HUES6 (cell line): ENCODE data around the gene RBM41.
"Not testable (repeated sequence)": the region's sequence is repeated elsewhere in the genome, so short reads cannot be mapped to it uniquely, and the experiment has no call there.

Experiments used
- H3K27ac ChIP-seq: 2 replicates; pipeline ENCODE4 v1.7.0; 2013; ENCODE audit warnings: low read depth, mild to moderate bottlenecking, low read length, inconsistent platforms
- H3K27me3 ChIP-seq: 2 replicates; pipeline ENCODE4 v1.6.1; 2013; ENCODE audit warnings: low read length; ENCODE audit not compliant: control insufficient read depth, insufficient read depth
- H3K36me3 ChIP-seq: 2 replicates; pipeline ENCODE4 v1.6.1; 2013; ENCODE audit warnings: low read length; ENCODE audit not compliant: control insufficient read depth, insufficient read depth
- H3K4me1 ChIP-seq: 2 replicates; pipeline ENCODE4 v1.6.1; 2013; ENCODE audit warnings: low read length; ENCODE audit not compliant: control insufficient read depth, insufficient read depth
- H3K4me3 ChIP-seq: 2 replicates; pipeline ENCODE4 v1.5.1; 2013; ENCODE audit warnings: low read depth, low read length
- H3K9ac ChIP-seq: one replicate; pipeline ENCODE4 v1.6.1; 2013; ENCODE audit warnings: mild to moderate bottlenecking, low read length
- H3K9me3 ChIP-seq: 2 replicates; pipeline ENCODE4 v1.6.1; 2013; ENCODE audit warnings: low read depth, low read length; ENCODE audit not compliant: control insufficient read depth, insufficient read depth

The RBM41 gene

GRCh38 chrX:107118322-107119147 is at the start of gene RBM41:
Gene RBM41, minus strand, starts transcription at chrX:107118822. Its CDS starts 49 bp downstream, at chrX:107118773.
- 0 out of 2 replicates have a peak, but pooled peaks cover 10% of the 10 kb centered on the region for H3K4me1 ChIP-seq

DNA sequence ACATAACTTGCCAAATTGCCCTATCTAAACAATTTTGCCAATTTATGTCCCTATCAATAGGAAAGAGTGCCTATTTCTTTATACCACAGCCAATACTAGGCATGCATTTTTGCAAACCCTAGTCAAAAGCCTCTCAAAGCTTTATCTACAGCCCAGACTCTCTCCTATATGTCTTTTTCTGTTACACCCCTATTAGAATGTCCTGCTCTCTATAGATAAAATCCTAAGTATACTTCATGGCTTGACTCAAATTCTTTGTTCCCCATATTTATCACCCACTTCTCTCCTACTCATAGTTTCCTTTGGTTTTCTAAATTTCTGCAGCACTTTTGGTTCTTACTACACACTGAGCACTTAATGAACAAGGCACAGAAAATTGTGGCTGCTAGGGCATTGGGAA is 49.6 kb upstream of the RBM41 start:
- Histone ChIP-seq H3K36me3 (no peaks in the 10 kb centered on the region), H3K27ac (no peak overlapping the region), H3K4me1 (no peaks in the 10 kb centered on the region), H3K4me3 (no peak overlapping the region), H3K9ac (no peak overlapping the region), H3K9me3 (no peaks in the 10 kb centered on the region), H3K27me3 (no peaks in the 10 kb centered on the region; the same call in 1 of the 2 replicates)

More at GRCh38 chrX:107118322-107119147, at the start of gene RBM41:
- H3K36me3 ChIP-seq = peaks cover 34% of the 10 kb centered on the region
- peak within 1 kb of the TSS; percentile 87 for H3K9ac ChIP-seq
- peak within 1 kb of the TSS; percentile 92 for H3K4me3 ChIP-seq
- no peaks in the 10 kb centered on the region for H3K9me3 ChIP-seq
- H3K27ac ChIP-seq = peak within 1 kb of the TSS; percentile 75
- no peaks in the 10 kb centered on the region; the same call in 1 of the 2 replicates for H3K27me3 ChIP-seq

GRCh38 chrX:107167163-107167921 is 48.7 kb upstream of the RBM41 start:
- H3K4me3 ChIP-seq = no peak overlapping the region
- H3K4me1 ChIP-seq = no peaks in the 10 kb centered on the region
- no peak overlapping the region for H3K27ac ChIP-seq
- no peaks in the 10 kb centered on the region for H3K9me3 ChIP-seq
- no peaks in the 10 kb centered on the region; the same call in 1 of the 2 replicates for H3K27me3 ChIP-seq
- no peaks in the 10 kb centered on the region for H3K36me3 ChIP-seq
- H3K9ac ChIP-seq = no peak overlapping the region

- H3K9me3 ChIP-seq, H3K36me3 ChIP-seq, H3K9ac ChIP-seq, H3K4me1 ChIP-seq, H3K4me3 ChIP-seq, H3K27me3 ChIP-seq, H3K27ac ChIP-seq: not testable (repeated sequence)
These were observed 39.0 kb upstream of the RBM41 start for GRCh38 chrX:107157618-107158017.

DNA sequence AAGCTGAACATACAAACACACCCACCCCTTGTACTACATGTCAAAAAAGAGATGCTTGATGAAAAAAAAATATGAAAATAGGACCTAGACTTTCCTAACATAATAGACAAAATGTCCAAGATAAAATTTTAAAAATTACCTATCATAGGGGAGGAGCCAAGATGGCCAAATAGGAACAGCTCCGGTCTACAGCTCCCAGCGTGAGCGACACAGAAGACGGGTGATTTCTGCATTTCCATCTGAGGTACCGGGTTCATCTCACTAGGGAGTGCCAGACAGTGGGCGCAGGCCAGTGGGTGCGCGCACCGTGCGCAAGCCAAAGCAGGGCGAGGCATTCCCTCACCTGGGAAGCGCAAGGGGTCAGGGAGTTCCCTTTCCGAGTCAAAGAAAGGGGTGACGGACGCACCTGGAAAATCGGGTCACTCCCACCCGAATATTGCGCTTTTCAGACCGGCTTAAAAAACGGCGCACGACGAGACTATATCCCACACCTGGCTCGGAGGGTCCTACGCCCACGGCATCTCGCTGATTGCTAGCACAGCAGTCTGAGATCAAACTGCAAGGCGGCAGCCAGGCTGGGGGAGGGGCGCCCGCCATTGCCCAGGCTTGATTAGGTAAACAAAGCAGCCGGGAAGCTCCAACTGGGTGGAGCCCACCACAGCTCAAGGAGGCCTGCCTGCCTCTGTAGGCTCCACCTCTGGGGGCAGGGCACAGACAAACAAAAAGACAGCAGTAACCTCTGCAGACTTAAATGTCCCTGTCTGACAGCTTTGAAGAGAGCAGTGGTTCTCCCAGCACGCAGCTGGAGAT is 37.2 kb upstream of the RBM41 start:
- H3K27ac ChIP-seq, H3K27me3 ChIP-seq, H3K36me3 ChIP-seq, H3K9me3 ChIP-seq: not testable (repeated sequence)
- Histone ChIP-seq H3K4me1 (peaks cover 15% of the 10 kb centered on the region), H3K9ac (peak overlapping the region; percentile 62), H3K4me3 (peak overlapping the region; percentile 38)

GRCh38 chrX:107154787-107155620 is 36.4 kb upstream of the RBM41 start:
- H3K36me3 ChIP-seq = no peaks in the 10 kb centered on the region
- peaks cover 23% of the 10 kb centered on the region for H3K4me1 ChIP-seq
- peak overlapping the region; percentile 38 for H3K4me3 ChIP-seq
- H3K27me3 ChIP-seq = no peaks in the 10 kb centered on the region; the same call in 1 of the 2 replicates
- H3K27ac ChIP-seq = no peak overlapping the region
- no peak overlapping the region for H3K9ac ChIP-seq
- H3K9me3 ChIP-seq = no peaks in the 10 kb centered on the region

DNA sequence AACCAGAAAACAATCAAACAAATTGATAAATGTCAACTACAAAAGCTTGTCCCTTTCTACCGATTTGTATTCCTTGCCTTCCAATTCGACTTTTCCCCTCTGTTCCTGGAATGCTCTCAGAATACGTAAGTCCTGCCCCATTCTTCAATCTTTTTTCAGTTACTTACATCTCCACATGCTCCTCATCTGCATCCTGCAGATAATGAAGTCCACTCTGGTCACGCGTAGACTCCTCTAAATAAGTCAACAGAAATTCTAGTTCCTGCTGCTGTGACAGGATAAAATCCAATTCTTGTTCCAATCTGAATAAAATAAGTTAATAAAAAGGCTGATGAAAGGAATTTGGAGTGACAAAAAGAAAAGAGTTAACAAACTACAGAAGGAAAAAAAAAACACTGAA is 34.4 kb upstream of the RBM41 start:
- H3K9ac ChIP-seq = no peak overlapping the region
- H3K27ac ChIP-seq = no peak overlapping the region
- H3K36me3 ChIP-seq = no peaks in the 10 kb centered on the region
- H3K9me3 ChIP-seq = no peaks in the 10 kb centered on the region
- H3K4me3 ChIP-seq = no peak overlapping the region
- H3K27me3 ChIP-seq = no peaks in the 10 kb centered on the region; the same call in 1 of the 2 replicates
- peaks cover 23% of the 10 kb centered on the region for H3K4me1 ChIP-seq

- H3K36me3 ChIP-seq = no peaks in the 10 kb centered on the region
These were observed 28.0 kb upstream of the RBM41 start for GRCh38 chrX:107146670-107147069.

GRCh38 chrX:107135965-107136307 is 17.3 kb upstream of the RBM41 start:
- Histone ChIP-seq H3K4me3 (no peak overlapping the region), H3K9ac (no peak overlapping the region), H3K9me3 (no peaks in the 10 kb centered on the region), H3K27ac (no peak overlapping the region), H3K36me3 (no peaks in the 10 kb centered on the region), H3K27me3 (no peaks in the 10 kb centered on the region; the same call in 1 of the 2 replicates), H3K4me1 (no peaks in the 10 kb centered on the region)

More at GRCh38 chrX:107146670-107147069, 28.0 kb upstream of the RBM41 start:
- no peak overlapping the region for H3K9ac ChIP-seq
- no peak overlapping the region for H3K4me3 ChIP-seq
- no peaks in the 10 kb centered on the region; the same call in 1 of the 2 replicates for H3K27me3 ChIP-seq
- peaks cover 15% of the 10 kb centered on the region for H3K4me1 ChIP-seq
- H3K27ac ChIP-seq = no peak overlapping the region
- no peaks in the 10 kb centered on the region for H3K9me3 ChIP-seq
